NT2/D1 (cell line): ENCODE measurements around the gene MYRF.

ENCODE experiments used
- DNase-seq: peaks from one replicate; pipeline ENCODE4 v3.0.0-alpha.2; 2011; ENCODE audit warnings: low read depth, low spot score
- H3K27me3 ChIP-seq: 2 replicates; pipeline ENCODE4 v1.6.0; 2011; ENCODE audit warnings: mild to moderate bottlenecking; ENCODE audit not compliant: insufficient read length, insufficient read depth
- H3K36me3 ChIP-seq: 2 replicates; pipeline ENCODE4 v1.6.1; 2011; ENCODE audit warnings: mild to moderate bottlenecking, low read length, mixed read lengths; ENCODE audit not compliant: insufficient read depth, insufficient read length
- H3K4me1 ChIP-seq: 2 replicates; pipeline ENCODE4 v1.5.1; 2011; ENCODE audit not compliant: insufficient read depth, insufficient read length
- H3K4me3 ChIP-seq: 2 replicates; pipeline ENCODE4 v1.5.1; 2011; ENCODE audit warnings: low read depth; ENCODE audit not compliant: insufficient read length
- H3K9ac ChIP-seq: 2 replicates; pipeline ENCODE4 v1.6.0; 2011; ENCODE audit warnings: low read depth; ENCODE audit not compliant: insufficient read length
- H3K9me3 ChIP-seq: 2 replicates; pipeline ENCODE4 v1.5.1; 2011; ENCODE audit warnings: mild to moderate bottlenecking, low read length; ENCODE audit not compliant: insufficient read depth
- SUZ12 ChIP-seq: IDR thresholded peaks from 2 replicates; pipeline ENCODE4 v1.6.1; 2011; ENCODE audit not compliant: insufficient read length, insufficient read depth; ENCODE audit errors: extremely low read depth
- YY1 ChIP-seq: IDR thresholded peaks from 2 replicates; pipeline ENCODE4 v1.6.1; 2011; ENCODE audit not compliant: insufficient read length, insufficient read depth
- ZNF274 ChIP-seq: IDR thresholded peaks from 2 replicates; pipeline ENCODE4 v1.6.1; 2011; ENCODE audit warnings: mild to moderate bottlenecking, low read depth, low read length

The MYRF gene

GRCh38 chr11:61780581-61781162 lies 28.2 kb downstream of the MYRF start:
- no peak overlapping the region for H3K9ac ChIP-seq
- TF ChIP-seq SUZ12 (no peak), YY1 (no peak), ZNF274 (no peak)
- H3K9me3 ChIP-seq: no peaks in the 10 kb centered on the region
- peaks cover 41% of the 10 kb centered on the region for H3K4me1 ChIP-seq
- peaks cover 94% of the 10 kb centered on the region for H3K36me3 ChIP-seq
- DNase-seq: no peak
- H3K4me3 ChIP-seq: no peak overlapping the region
- no peaks in the 10 kb centered on the region for H3K27me3 ChIP-seq

GRCh38 chr11:61781585-61781984 lies 29.1 kb downstream of the MYRF start:
- peaks cover 95% of the 10 kb centered on the region for H3K36me3 ChIP-seq
- H3K4me1 ChIP-seq: peaks cover 33% of the 10 kb centered on the region
- no peaks in the 10 kb centered on the region for H3K9me3 ChIP-seq
- TF ChIP-seq YY1: no peak
- TF ChIP-seq ZNF274: no peak
- no peak for TF ChIP-seq SUZ12
- H3K4me3 ChIP-seq: no peak overlapping the region
- H3K9ac ChIP-seq: no peak overlapping the region
- no peak for DNase-seq
- no peaks in the 10 kb centered on the region for H3K27me3 ChIP-seq

GRCh38 chr11:61782299-61782698 lies 29.9 kb downstream of the MYRF start:
- Histone ChIP-seq H3K36me3 (peaks cover 95% of the 10 kb centered on the region), H3K9ac (no peak overlapping the region), H3K9me3 (no peaks in the 10 kb centered on the region), H3K4me3 (no peak overlapping the region), H3K4me1 (peaks cover 26% of the 10 kb centered on the region), H3K27me3 (no peaks in the 10 kb centered on the region)
- DNase-seq: no peak
- TF ChIP-seq YY1 (no peak), SUZ12 (no peak), ZNF274 (no peak)

- no peak for DNase-seq
- H3K27me3 ChIP-seq: no peaks in the 10 kb centered on the region
- H3K9me3 ChIP-seq: no peaks in the 10 kb centered on the region
- H3K4me1 ChIP-seq: peaks cover 21% of the 10 kb centered on the region
- H3K36me3 ChIP-seq: peaks cover 95% of the 10 kb centered on the region
- H3K9ac ChIP-seq: no peak overlapping the region
- no peak overlapping the region for H3K4me3 ChIP-seq
- TF ChIP-seq ZNF274 (no peak), YY1 (no peak), SUZ12 (no peak)
These were observed 30.4 kb downstream of the MYRF start for GRCh38 chr11:61782841-61783240.

- peaks cover 18% of the 10 kb centered on the region for H3K4me1 ChIP-seq
- no peak overlapping the region for H3K4me3 ChIP-seq
- H3K9me3 ChIP-seq: no peaks in the 10 kb centered on the region
- DNase-seq: no peak
- H3K9ac ChIP-seq: no peak overlapping the region
- H3K36me3 ChIP-seq: peaks cover 95% of the 10 kb centered on the region
- TF ChIP-seq SUZ12 (no peak), ZNF274 (no peak), YY1 (no peak)
- no peaks in the 10 kb centered on the region for H3K27me3 ChIP-seq
These were observed 31.5 kb downstream of the MYRF start for GRCh38 chr11:61783717-61784505.

- no peaks in the 10 kb centered on the region for H3K9me3 ChIP-seq
- TF ChIP-seq YY1 (no peak), SUZ12 (no peak), ZNF274 (no peak)
- peaks cover 18% of the 10 kb centered on the region for H3K4me1 ChIP-seq
- H3K36me3 ChIP-seq: peaks cover 95% of the 10 kb centered on the region
- H3K4me3 ChIP-seq: no peak overlapping the region
- no peaks in the 10 kb centered on the region for H3K27me3 ChIP-seq
- DNase-seq: no peak
- no peak overlapping the region for H3K9ac ChIP-seq
These were observed 32.0 kb downstream of the MYRF start for GRCh38 chr11:61784506-61784805.

- no peak for DNase-seq
- Histone ChIP-seq H3K27me3 (no peaks in the 10 kb centered on the region), H3K4me3 (no peak overlapping the region), H3K4me1 (peaks cover 20% of the 10 kb centered on the region), H3K9ac (no peak overlapping the region), H3K36me3 (peaks cover 96% of the 10 kb centered on the region), H3K9me3 (no peaks in the 10 kb centered on the region)
- no peak for TF ChIP-seq ZNF274
- no peak for TF ChIP-seq YY1
- no peak for TF ChIP-seq SUZ12
These were observed 33.5 kb downstream of the MYRF start for GRCh38 chr11:61785837-61786402.
